Lung (tissue), 12 donors: ENCODE results near the gene DIPK1A. TPM values are rescaled to one million over a fixed set of nuclear protein-coding genes. Genes with fewer than 3 reads are reported as not detected.

Experiments
- ATAC-seq: fragments of 200-7000 bp; cut with Tn5 transposase; one replicate; pipeline ENCODE4 v1.9.1; 2020; ENCODE audit warnings: moderate number of reproducible peaks; ENCODE audit not compliant: insufficient read depth, low FRiP score
- DNase-seq, 3 donors: peaks; one replicate each; pipeline ENCODE4 v3.0.0-alpha.2; 2013 to 2017
- H3K27ac ChIP-seq, 2 donors: one replicate each; pipeline ENCODE4 v1.5.1; 2013; ENCODE audit warnings: mild to moderate bottlenecking in 2 of 2, moderate library complexity in 2 of 2, control low read depth in 1 of 2, inconsistent platforms in 1 of 2, low read depth in 1 of 2, low read length in 1 of 2
- H3K27me3 ChIP-seq, 3 donors: one replicate each; pipeline ENCODE4 v1.5.1; 2013; ENCODE audit warnings: low read length in 2 of 3; ENCODE audit not compliant: control insufficient read depth in 3 of 3, insufficient read depth in 3 of 3
- H3K36me3 ChIP-seq, 4 donors: one replicate each; pipeline ENCODE4 v1.5.1; 2013; ENCODE audit warnings: low read length in 4 of 4, mild to moderate bottlenecking in 1 of 4, moderate library complexity in 1 of 4; ENCODE audit not compliant: control insufficient read depth in 4 of 4, insufficient read depth in 4 of 4
- H3K4me1 ChIP-seq, 5 donors: one replicate each; pipeline ENCODE4 v1.5.1; 2013; ENCODE audit warnings: low read length in 5 of 5, mild to moderate bottlenecking in 2 of 5, moderate library complexity in 1 of 5; ENCODE audit not compliant: control insufficient read depth in 5 of 5, insufficient read depth in 5 of 5
- H3K4me3 ChIP-seq: one replicate; pipeline ENCODE4 v1.5.1; 2013; ENCODE audit warnings: mild to moderate bottlenecking, control low read depth, moderate library complexity
- H3K9ac ChIP-seq, 2 donors: one replicate each; pipeline ENCODE4 v1.5.1; 2013; ENCODE audit warnings: low read length in 2 of 2, control low read depth in 1 of 2; ENCODE audit not compliant: insufficient read depth in 1 of 2
- H3K9me3 ChIP-seq, 4 donors: one replicate each; pipeline ENCODE4 v1.5.1; 2013; ENCODE audit warnings: low read length in 3 of 4, mild to moderate bottlenecking in 1 of 4, moderate library complexity in 1 of 4; ENCODE audit not compliant: control insufficient read depth in 4 of 4, insufficient read depth in 3 of 4
- CTCF ChIP-seq: IDR thresholded peaks from 2 replicates; pipeline ENCODE4 v1.5.1; 2012; ENCODE audit warnings: mild to moderate bottlenecking; ENCODE audit errors: control extremely low read depth, extremely low read depth
- WGBS, 2 donors: extraction: QIAGEN DNeasy Blood & Tissue Kit; methylation state at CpG; one replicate each; pipeline ENCODE4 v1.1.7; 2013; 5-methylcytosine and 5-hydroxymethylcytosine counted together
- polyA plus RNA-seq, 2 donors: library from polyadenylated mRNA; stranded (reverse); fragments of 200-250 nt; gene quantifications; one replicate each; pipeline ENCODE4 v1.2.1, GENCODE V29; 2013
- total RNA-seq, 2 donors: library from RNA; depleted of rRNA in 1 of 2; stranded (reverse); fragments of >200 nt in 1 of 2; gene quantifications; one replicate each; pipeline ENCODE4 v1.2.1, GENCODE V29; 2014 to 2021
- donor health status: control.
- donor health status: control.
- donor health status: Bipolar disorder and iron deficiency.
- donor health status: healthy.
- donor health status: DM: yes; HTN: yes; CAD: no.

DIPK1A gene
- total and polyA plus RNA-seq, 4 donors, result 2.3 to 8.0 (median 4.1) TPM

GRCh38 chr1:93004566-93005251, 43.4 kb upstream of the DIPK1A start:
- no peak for ATAC-seq
- Histone ChIP-seq H3K4me1 (peaks cover 0 to 13% (median 8%) of the 10 kb centered on the region in 5 donors), H3K36me3 (no peaks in the 10 kb centered on the region), H3K27ac (no peak overlapping the region), H3K9me3 (no peaks in the 10 kb centered on the region), H3K4me3 (no peak overlapping the region), H3K27me3 (peaks cover 0 to 3% (median 0%) of the 10 kb centered on the region in 3 donors), H3K9ac (no peak overlapping the region)
- no peak for DNase-seq
- 68 to 88% methylated on average over 5 of the region's 5 CpGs for WGBS, 2 donors
- TF ChIP-seq CTCF, result no peak

GRCh38 chr1:93003981-93004380, 42.7 kb upstream of the DIPK1A start:
- Histone ChIP-seq H3K27ac (no peak overlapping the region), H3K36me3 (no peaks in the 10 kb centered on the region), H3K27me3 (peaks cover 0 to 3% (median 0%) of the 10 kb centered on the region in 3 donors), H3K9ac (no peak overlapping the region), H3K4me1 (peaks cover 0 to 13% (median 8%) of the 10 kb centered on the region in 5 donors), H3K9me3 (no peaks in the 10 kb centered on the region), H3K4me3 (no peak overlapping the region)
- 93 to 99% methylated on average over 5 of the region's 5 CpGs for WGBS, 2 donors
- no peak for DNase-seq
- no peak for ATAC-seq
- TF ChIP-seq CTCF, result no peak

- H3K4me1 ChIP-seq, result peaks cover 0 to 13% (median 8%) of the 10 kb centered on the region in 5 donors
- ATAC-seq (no peak), DNase-seq (no peak)
- no peaks in the 10 kb centered on the region for H3K36me3 ChIP-seq
- no peak for TF ChIP-seq CTCF
- H3K27me3 ChIP-seq, result peaks cover 0 to 3% (median 0%) of the 10 kb centered on the region in 3 donors
- H3K4me3 ChIP-seq, result no peak overlapping the region
- H3K9ac ChIP-seq, result no peak overlapping the region
- 54 to 76% methylated on average over 2 of the region's 2 CpGs for WGBS, 2 donors
- H3K27ac ChIP-seq, result no peak overlapping the region
- no peaks in the 10 kb centered on the region for H3K9me3 ChIP-seq
These were observed 41.5 kb upstream of the DIPK1A start for GRCh38 chr1:93002781-93003180.

- ATAC-seq (no peak), DNase-seq (no peak)
- peaks cover 0 to 13% (median 8%) of the 10 kb centered on the region in 5 donors for H3K4me1 ChIP-seq
- TF ChIP-seq CTCF, result no peak
- H3K4me3 ChIP-seq, result no peak overlapping the region
- no peaks in the 10 kb centered on the region for H3K36me3 ChIP-seq
- no peak overlapping the region for H3K9ac ChIP-seq
- peaks cover 0 to 3% (median 0%) of the 10 kb centered on the region in 3 donors for H3K27me3 ChIP-seq
- no peaks in the 10 kb centered on the region for H3K9me3 ChIP-seq
- no peak overlapping the region for H3K27ac ChIP-seq
These were observed 40.6 kb upstream of the DIPK1A start for GRCh38 chr1:93001893-93002292.
